ENCODE results near the gene CCL22.
"Not testable (repeated sequence)": the region's sequence is repeated elsewhere in the genome, so short reads cannot be mapped to it uniquely, and the experiment has no call there.

Gene CCL22

GRCh38 chr16:57358527-57359095 is at the start of gene CCL22:
TSS of gene CCL22 (plus strand) at chr16:57358783. CDS start at chr16:57358817, 34 bp downstream.
- no peak for DNase-seq

GRCh38 chr16:57310801-57311200 is 47.8 kb upstream of the CCL22 start:
- DNase-seq = no peak

GRCh38 chr16:57313509-57313908 is 45.1 kb upstream of the CCL22 start:
- no peak for DNase-seq

GRCh38 chr16:57314161-57314785 is 44.3 kb upstream of the CCL22 start:
- DNase-seq = no peak

- no peak for DNase-seq
Measured at GRCh38 chr16:57315416-57315815, 43.2 kb upstream of the CCL22 start.

GRCh38 chr16:57316390-57317017 is 42.1 kb upstream of the CCL22 start:
- DNase-seq = no peak

- DNase-seq = no peak
Measured at GRCh38 chr16:57318240-57318970, 40.2 kb upstream of the CCL22 start.

- DNase-seq = no peak
Measured at GRCh38 chr16:57319646-57320045, 38.9 kb upstream of the CCL22 start.

- DNase-seq = no peak
Measured at GRCh38 chr16:57324749-57325148, 33.8 kb upstream of the CCL22 start.

GRCh38 chr16:57325458-57325857 is 33.1 kb upstream of the CCL22 start:
- DNase-seq = no peak

- no peak for DNase-seq
Measured at GRCh38 chr16:57329718-57330327, 28.8 kb upstream of the CCL22 start.

GRCh38 chr16:57331355-57331754 is 27.2 kb upstream of the CCL22 start:
- no peak for DNase-seq

- DNase-seq = no peak
Measured at GRCh38 chr16:57333402-57333801, 25.2 kb upstream of the CCL22 start.

GRCh38 chr16:57335366-57335765 is 23.2 kb upstream of the CCL22 start:
- no peak for DNase-seq

GRCh38 chr16:57341062-57341440 is 17.5 kb upstream of the CCL22 start:
- no peak for DNase-seq

GRCh38 chr16:57341441-57342303 is 16.9 kb upstream of the CCL22 start:
- DNase-seq = no peak

- not testable (repeated sequence) for DNase-seq
Measured at GRCh38 chr16:57342606-57343005, 16.0 kb upstream of the CCL22 start.

- no peak for DNase-seq
Measured at GRCh38 chr16:57343221-57343620, 15.4 kb upstream of the CCL22 start.

- not testable (repeated sequence) for DNase-seq
Measured at GRCh38 chr16:57344094-57344493, 14.5 kb upstream of the CCL22 start.

- DNase-seq = no peak
Measured at GRCh38 chr16:57345021-57345420, 13.6 kb upstream of the CCL22 start.

GRCh38 chr16:57345666-57346204 is 12.8 kb upstream of the CCL22 start:
- DNase-seq = no peak

GRCh38 chr16:57347858-57348257 is 10.7 kb upstream of the CCL22 start:
- DNase-seq = no peak

Measured in stimulated activated CD4-positive, alpha-beta T cell treated with anti-CD3 and anti-CD28 coated beads, Interleukin-12 subunit alpha, Interleukin-12 subunit beta, amount 100 ng/mL, for 4 hours (primary cell).